LoVo (cell line): ENCODE measurements around the gene KNSTRN.

Experiments used
- DNase-seq: peaks from one replicate; pipeline ENCODE4 v3.0.0-alpha.2; 2016; ENCODE audit warnings: low spot score

Gene KNSTRN

GRCh38 chr15:40382580-40383456 lies at the start of gene KNSTRN:
Gene KNSTRN (plus strand): TSS chr15:40382721. CDS start chr15:40382836, 115 bp downstream.
- DNase-seq: peak; percentile 98

DNA sequence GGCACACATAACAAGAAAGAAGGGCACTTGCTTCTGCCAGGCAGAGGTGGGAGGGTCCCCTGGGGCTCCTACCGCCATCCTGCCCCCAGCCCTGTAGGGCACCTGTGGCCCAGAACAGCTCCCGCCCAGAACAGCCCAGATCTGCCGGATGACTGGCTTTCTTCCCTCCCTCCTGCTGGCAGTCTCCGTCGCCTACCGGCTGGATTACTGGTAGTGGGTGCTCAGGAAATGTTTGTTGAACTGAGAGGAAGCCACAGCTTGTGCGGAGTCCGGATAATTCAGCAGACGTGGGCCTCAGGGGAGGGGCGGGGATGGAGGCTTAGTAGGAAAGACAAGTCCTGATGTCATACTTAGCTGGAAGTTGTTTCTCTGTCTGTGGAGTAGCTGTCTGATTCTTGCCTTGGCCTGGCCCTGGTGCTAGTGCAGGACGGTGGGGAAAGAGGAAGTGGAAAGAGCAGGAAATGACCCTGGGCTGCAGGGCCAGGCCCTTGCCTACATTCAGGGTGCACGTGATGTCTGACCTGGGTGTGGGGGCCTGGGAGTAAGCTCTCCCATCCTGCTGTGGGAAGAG lies 48.5 kb upstream of the KNSTRN start:
- DNase-seq: no peak

DNA sequence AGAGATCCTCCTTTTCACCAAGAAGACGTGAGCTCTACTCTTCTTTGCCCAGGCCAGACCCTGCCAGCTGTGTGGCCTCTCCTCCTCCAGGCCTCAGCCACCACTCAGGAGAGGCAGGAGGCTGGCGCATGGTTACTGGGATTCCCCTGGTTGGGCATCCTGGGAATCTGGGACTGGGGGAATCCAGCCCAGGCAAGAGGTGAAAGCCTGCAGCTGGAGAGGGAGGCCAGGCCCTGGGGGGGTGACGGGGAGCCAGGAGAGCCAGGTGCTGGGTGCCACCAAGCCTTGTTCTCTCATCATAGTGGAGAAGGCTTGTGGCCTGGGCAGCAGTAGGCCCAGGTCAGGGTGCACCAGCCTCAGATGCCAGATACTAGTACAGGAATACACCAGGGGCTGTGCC lies 48.0 kb upstream of the KNSTRN start:
- no peak for DNase-seq

DNA sequence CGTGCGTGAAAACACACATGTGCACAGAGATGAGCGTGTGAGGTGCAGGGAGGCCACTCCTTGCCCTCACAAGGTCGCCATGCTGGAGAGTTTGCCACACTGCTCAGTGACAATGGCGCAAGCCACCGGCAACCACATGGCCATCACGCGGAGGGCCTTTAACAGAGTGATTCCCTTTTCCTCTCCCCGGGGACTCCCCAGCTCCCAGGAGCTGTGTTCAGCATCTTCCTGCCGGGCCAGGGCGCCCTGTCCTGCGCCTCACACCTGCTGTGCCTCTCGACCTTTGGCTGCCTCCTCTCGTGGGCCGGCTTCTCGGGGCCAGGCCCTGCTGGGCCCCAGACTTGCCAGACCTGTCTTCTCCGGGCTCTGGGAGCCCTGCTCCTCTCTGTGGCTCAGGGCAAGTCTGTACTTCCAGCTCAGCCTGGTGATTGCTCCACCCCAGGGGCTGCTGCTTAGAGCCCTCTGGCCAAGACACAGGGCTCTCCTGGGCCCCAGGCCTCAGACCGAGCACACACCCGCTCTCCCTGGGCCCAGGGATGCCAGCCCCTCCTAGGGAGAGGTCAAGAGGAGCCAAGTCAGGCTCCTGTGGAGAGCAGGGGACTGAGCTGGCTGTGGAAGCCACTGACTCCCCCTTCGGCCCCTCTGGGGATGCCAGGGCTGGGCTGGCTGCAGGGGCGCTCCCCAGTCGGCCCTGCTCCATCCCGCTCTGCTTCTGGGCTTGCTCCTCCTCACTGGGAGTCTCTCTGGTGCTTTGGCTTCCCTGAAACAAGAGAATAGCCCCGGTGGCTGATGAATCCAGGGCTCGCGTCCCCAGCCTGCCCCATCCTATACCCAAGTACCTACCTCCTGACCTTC lies 47.4 kb upstream of the KNSTRN start:
- DNase-seq: no peak

DNA sequence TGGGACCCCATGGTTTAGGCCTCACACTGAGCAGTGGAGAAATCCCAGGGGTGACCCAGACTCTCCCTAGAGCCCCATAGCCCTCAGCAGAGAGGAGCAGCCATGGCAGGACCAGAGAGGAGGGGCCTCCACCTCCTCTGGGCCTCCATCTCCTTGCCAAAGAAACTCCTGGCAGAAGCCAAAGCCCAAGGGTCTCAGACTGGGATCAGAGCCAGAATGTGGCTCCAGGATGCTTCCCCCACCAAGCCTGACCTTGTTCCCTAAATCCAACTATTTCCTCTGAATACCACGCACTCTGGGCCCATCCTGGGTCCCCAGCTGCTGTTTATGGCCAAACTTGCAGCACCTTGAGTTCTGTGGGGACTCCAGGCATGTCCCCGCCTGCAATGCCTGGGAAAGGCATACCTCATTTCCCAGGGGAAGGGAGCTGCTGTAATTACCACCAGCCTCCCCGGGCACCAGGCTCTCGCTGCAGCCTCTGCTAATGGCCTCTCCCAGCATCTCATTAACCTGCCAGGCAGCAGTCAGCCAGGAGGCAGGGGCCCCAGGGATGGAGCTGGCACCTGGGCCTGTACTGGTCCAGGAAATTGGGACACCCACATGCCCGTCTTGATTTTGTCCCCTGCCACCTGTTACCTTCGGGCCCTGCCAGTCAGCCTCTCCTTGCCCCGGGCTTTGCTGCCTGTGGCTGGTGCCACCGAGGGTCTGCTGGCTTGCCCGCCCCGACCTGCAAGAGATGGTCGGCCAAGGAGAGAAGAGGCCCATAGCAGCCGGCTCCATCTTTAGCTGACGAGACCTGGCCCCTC lies 46.4 kb upstream of the KNSTRN start:
- no peak for DNase-seq

DNA sequence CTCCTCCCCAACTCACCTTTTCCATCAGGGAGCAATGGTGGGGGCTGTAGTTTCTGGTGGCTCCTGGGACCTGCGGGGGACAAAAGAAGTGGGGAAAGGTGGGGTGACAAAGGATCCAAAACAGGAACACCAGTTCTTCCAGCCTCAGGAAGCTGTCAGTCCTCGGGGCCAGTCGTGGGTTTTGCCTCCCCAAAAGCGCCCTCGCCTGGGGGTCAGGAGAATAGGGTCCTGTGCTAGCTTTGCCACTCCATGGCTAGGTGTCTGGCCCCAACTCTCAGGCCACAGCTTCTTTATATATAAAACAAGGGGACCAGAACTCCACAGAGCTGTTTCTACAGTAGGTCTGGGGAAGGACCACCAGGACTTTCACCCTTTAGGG lies 45.8 kb upstream of the KNSTRN start:
- no peak for DNase-seq

GRCh38 chr15:40337597-40337996 lies 44.9 kb upstream of the KNSTRN start:
- DNase-seq: no peak

DNA sequence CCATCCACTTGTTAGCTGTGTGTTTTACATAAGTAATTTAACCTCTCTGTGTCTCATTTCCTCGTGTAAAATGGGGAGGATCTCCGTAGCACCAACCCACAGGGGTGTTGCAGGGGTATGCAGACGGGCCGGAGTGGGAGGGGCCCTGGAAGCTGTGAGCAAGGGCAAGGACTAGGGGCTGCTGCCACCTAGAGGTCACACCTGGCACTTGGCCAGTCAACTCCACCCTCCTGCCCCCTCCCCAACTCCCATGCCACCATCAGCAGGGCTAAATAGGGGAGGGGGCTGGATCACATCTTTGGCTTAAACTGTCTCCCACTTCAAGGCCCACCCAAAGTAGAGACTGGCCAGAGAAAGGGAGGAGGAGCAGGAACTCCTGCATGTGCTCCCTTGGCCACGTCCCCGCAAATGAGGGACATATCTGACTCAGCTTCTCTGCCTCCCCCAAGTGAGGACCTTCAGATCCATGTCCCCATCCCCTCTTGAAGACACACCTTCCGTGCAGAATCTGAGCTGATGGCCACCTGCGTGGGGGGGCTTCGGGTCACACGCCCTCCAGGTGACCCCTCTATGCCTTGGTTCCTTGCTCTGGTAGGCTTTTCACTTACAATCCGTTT lies 44.4 kb upstream of the KNSTRN start:
- peak; percentile 41 for DNase-seq

- peak; percentile 61 for DNase-seq
These were observed 43.5 kb upstream of the KNSTRN start for GRCh38 chr15:40338921-40339620.

DNA sequence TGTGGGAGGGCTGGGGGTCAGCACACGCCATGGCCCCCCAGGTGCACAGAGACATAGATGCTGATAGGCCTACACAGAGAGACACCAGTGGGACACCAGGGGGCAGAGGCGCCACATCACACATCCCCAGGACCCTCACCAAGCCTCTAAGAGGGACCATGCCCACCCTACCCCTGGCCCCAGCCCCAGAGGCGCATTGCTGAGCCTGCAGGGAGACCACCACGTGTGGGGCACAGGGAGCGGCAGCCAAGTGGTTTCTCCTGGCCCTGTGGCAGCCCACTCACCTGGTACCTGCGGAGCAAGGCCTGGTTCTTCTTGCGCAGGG lies 42.9 kb upstream of the KNSTRN start:
- no peak for DNase-seq

DNA sequence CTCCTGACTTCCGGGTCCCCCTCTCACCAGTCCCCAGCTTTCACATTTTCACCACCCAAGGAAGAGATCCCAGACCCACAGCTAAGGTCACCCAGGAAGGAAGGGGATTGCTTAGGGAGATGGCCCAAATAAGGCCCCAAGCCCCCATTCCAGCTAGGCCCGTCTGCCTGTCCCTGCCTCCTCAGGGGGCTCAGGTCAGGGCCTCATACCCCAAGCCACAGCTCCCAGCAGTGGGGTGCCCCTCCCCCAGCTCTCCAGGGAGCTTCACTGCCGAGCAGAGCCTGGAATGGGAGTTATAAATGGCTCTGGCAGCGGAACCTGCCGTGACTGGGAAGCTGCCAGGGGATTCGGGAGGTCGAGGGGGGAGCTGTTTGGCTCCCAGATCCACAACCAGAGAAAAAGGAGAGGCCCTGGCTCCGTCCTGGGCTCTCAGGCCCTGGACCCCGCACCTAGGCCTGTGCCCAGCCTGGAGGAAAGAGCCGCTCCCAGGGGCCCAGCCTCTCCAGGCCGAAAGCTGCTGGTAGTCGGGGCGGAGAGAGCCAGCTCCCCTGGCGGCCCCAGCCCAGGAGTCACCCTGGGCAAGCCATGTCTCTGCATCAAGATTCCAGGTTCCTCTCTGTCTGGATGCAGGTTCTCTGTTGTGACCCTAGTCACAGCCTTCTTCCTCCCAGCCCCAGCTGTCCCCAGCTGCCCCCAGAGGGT lies 42.3 kb upstream of the KNSTRN start:
- DNase-seq: no peak

DNA sequence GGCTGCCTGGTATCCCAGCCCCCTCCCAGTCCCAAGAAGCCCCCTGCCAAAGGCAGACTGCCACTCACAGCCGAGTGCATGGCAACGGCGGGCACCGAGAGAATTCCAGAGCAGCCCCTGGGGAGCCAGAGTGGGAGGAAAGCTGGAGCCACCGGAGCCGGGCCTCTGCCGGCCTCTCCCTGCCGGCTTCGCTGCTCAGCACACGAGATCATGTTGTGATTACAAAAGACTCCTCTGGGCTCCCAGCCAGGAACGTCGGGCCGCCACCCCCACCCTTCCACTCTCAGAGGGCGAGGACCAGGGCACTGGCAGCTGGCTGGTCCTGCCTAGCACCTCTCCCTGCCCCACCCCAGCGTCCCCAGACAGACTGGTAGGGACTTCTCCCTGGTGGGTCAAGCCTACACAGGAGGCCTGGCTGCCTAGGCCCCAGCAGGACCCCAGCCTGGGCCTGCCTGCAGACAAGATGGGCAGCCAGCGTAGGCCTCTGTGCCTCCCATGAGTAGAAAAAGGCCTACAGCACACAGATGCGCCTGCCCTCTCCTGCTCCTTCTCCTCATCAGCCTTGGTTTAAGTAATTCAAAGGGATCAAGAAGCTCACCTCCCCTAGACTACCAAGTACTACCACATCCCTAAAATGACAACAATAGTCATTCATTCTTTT lies 41.7 kb upstream of the KNSTRN start, which contains the start of gene CCDC9B:
TSS of gene CCDC9B (minus strand) at position 200 of the 661 bp plus-strand sequence. CDS start at position 80, 120 bp downstream.
- peak; percentile 94 for DNase-seq

DNA sequence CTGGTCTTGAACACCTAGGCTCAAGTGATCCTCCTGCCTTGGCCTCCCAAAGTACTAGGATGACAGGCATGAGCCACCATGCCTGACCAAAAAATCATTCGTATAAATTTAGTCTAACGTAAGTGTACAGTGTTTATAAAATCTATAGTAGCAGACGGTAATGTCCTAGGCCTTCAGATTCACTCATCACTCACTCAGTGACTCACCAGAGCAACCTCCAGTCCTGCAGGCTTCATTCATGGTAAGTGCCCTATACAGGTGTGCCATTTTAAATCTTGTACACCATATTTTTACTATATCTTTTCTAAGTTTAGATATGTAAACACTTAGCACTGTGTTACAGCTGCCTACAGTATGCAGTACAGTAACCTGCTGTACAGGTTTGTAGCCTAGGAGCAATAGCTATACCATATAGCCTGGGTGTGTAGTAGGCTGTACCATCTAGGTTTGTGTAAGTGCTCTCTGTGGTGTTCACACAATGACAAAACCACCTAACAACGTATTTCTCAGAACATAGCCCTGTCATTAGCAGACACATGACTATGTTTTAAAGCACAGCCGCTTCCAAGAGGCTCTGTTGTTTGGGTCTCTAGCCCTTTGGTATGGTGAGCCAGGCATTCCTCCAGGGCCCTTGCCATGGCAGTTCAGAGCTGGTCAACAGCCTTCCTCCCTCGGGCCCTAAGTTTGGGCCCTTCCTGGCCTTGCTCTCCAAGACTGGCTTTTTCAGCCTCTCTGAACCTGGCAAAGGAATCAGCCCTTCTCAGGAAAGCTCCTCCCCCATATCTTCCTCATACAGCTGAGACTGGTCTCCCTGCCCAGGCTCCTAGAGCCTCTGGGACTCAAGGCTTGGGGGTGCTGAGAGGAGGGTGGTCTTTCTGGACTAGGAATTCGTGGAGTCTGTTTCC lies 39.9 kb upstream of the KNSTRN start:
- no peak for DNase-seq

DNA sequence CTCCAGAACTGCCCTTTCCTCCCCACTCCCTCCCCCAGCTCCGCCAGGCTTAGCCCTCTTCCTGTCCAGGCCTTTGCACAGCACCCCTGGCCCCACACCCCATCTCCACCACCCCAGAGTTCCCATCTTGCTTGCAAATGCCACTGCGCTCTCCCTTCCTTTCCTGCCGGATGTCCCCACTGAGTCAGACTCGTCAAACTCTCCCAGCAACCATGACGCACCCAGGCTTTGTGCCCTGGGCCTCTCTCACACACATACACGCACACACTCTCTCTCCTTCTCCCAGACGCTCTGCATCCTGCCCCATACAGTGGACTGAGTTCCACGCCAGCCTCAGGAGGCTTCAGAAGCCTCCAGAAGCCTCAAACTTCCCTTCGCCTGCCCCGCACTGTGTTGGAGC lies 39.0 kb upstream of the KNSTRN start:
- no peak for DNase-seq

GRCh38 chr15:40344217-40344616 lies 38.3 kb upstream of the KNSTRN start:
- no peak for DNase-seq

DNA sequence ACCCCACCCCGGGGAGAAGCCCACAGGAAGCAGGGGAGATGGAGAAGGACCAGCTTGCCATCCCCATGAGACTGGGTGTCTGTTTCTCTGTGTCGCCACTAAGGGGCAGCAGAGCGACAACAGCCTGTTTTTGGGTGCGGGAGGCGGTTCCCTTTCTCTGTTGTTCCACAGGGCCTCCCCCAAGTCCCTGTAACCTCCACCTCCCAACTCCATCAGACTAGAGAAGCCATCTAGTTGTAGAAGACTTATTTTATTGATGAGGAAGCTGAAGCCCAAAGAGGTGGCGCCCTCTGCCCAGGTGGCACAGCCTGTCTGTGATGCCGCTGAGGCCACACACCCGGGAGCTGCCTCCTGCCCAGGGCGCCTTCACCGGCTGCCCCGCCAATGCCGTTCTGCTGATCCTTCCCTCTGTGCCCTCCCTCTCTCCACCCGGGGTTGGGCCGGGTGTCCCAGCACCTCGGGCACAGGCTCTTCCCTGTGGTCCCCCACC lies 37.8 kb upstream of the KNSTRN start:
- DNase-seq: peak; percentile 61

GRCh38 chr15:40345225-40345866 lies 37.2 kb upstream of the KNSTRN start:
- DNase-seq: no peak
